ENCODE data around the gene EDN2.

Gene EDN2

DNA sequence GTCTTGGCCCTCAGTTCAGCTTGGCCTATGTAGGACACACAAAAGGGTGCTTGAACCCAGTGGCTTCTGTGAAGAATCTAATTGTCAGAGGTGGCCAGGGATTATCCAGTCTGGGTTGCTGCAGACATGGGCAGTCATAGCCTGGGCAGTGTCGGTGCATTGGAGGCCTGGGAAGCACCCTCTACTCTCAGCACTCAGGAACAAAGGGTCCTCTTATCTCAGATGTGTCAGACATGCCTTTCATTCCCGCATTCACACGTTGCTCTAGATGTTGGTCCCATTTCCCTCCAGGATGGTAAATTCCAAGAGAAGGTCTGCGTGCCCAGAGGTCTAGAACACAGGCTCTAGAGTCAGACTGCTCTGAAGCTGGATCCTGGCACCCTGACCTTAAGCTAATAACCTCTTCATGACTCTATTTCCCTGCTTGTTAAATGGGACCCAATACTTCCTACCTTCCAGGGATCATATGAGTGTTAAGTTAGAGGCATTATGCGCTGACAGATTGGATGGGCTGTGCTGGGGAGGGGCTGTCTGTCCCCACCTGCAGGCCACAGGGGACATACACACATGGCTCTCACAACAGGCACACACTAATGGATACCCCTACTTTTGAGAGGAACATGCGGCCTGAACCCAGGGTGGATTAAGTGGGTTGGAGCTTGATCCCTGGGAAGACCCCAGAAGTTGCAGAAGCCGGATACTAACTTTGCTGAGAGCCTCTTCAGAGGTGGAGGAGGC, 16.5 kb upstream of the EDN2 start:
- POLR2A ChIA-PET (ENCODE audit: low non-redundant PET): no interaction called here

DNA sequence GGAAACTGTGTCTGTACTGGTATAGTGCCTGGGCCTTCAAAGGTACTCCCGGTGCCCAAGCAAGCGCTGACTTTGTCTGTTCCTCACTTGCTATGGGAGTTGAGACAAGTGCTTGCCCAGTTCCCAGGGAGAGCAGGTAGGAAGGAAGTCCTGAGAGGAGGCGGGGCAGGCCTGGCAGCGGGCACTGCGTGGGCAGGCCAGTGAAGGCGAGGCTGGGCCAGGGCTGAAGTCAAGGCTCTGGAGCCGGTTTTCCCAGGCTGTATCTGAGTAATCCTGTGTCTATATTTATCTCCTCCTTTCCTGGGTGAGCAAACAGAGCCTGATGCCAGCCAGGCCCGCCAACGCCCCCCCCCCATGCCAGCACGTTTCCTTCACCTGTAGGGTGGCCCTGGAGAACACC, 15.9 kb upstream of the EDN2 start:
- CTCF ChIA-PET: no interaction called here
- TF ChIP-seq, protein P1, sequence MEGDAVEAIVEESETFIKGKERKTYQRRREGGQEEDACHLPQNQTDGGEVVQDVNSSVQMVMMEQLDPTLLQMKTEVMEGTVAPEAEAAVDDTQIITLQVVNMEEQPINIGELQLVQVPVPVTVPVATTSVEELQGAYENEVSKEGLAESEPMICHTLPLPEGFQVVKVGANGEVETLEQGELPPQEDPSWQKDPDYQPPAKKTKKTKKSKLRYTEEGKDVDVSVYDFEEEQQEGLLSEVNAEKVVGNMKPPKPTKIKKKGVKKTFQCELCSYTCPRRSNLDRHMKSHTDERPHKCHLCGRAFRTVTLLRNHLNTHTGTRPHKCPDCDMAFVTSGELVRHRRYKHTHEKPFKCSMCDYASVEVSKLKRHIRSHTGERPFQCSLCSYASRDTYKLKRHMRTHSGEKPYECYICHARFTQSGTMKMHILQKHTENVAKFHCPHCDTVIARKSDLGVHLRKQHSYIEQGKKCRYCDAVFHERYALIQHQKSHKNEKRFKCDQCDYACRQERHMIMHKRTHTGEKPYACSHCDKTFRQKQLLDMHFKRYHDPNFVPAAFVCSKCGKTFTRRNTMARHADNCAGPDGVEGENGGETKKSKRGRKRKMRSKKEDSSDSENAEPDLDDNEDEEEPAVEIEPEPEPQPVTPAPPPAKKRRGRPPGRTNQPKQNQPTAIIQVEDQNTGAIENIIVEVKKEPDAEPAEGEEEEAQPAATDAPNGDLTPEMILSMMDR (conservative IDR thresholded peaks at IDR 0.05; ENCODE audit: low read depth): no peak
- H3K27ac ChIP-seq: peak overlapping the region; percentile 93
- peak; percentile 96 for DNase-seq (ENCODE audit: low spot score)
- POLR2A ChIA-PET (ENCODE audit: low non-redundant PET): no interaction called here

More for the DNA sequence above, 16.5 kb upstream of the EDN2 start:
- no peak for DNase-seq (ENCODE audit: low spot score)
- H3K27ac ChIP-seq: peak overlapping the region; percentile 93
- CTCF ChIA-PET: interaction anchor here (1.3 kb wide), 1 partner anchor 14 kb away, joined by 8 read pairs; no protein-coding TSS in a partner anchor
- TF ChIP-seq, protein P1 (conservative IDR thresholded peaks at IDR 0.05; ENCODE audit: low read depth): no peak

DNA sequence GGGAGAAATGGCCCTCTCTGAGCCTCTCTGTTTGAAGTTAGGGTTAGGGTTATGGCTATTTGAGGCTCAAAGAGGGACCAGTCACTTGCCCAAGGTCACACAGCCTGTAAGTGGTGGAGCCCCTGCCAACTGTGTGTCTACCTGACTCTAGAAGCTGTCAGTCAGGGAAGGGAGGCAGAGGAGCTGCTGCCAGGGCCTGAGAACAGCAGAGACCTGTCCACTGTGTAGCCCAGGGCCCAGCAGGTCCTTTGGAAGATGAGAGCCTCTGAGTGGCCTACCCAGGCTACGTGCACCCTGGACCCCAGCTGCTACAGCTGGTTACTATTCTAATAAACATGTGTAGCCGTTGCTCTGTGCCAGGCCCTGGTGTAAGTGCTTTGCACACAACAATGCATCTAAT, 15.1 kb upstream of the EDN2 start:
- no peak for DNase-seq (ENCODE audit: low spot score)
- ChIA-PET CTCF (interaction anchor here (0.6 to 2.1 kb wide), 2 partner anchors 16 to 1253 kb away, joined by 3 to 11 read pairs; no protein-coding TSS in a partner anchor), POLR2A (ENCODE audit: low non-redundant PET) (no interaction called here)
- peak overlapping the region; percentile 93 for H3K27ac ChIP-seq
- TF ChIP-seq, protein P1 (conservative IDR thresholded peaks at IDR 0.05; ENCODE audit: low read depth): no peak

DNA sequence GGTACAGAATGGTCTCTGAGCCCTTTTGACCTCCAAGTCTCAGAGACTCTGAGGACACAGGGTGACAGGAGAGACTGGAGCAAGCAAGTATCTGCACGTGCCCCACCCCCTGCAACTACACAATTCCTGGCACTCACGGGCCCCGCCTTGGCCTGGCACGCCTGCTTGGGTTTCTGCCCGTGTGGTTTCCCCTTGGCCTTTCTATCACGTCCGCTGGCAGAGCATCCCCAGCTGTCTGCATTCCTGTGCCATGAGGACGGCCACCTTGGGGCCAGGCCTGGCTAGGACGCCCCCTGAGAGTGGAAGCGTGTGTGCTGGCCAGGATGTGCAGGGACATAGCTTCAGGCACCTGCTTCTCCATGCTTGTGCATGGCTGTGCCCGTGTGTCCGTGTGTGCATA, 14.3 kb upstream of the EDN2 start:
- DNase-seq (ENCODE audit: low spot score): peak; percentile 65
- peak overlapping the region; percentile 93 for H3K27ac ChIP-seq
- POLR2A ChIA-PET (ENCODE audit: low non-redundant PET): no interaction called here
- TF ChIP-seq, protein P1 (conservative IDR thresholded peaks at IDR 0.05; ENCODE audit: low read depth): no peak
- CTCF ChIA-PET: interaction anchor here (0.6 to 2.1 kb wide), 2 partner anchors 17 to 730 kb away, joined by 6 to 11 read pairs; no protein-coding TSS in a partner anchor

DNA sequence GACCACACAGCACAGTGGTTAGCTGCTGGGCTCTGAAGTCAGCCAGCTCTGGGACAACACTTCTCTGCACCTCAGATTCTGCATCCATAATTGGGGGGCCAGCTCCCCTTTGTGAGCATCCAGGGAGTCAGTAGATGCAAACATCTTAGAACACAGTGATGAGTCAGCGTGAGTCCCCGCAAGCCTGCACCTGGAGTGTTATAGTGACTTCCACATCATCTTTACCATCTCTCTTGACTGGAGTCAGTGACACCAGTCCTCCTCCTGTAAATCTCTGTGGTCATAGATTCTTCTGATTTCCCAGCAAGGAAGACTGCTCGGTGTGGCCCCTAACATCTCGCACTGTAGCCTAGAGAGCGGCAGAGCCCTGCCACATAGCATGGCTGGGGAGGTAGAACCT, 13.9 kb upstream of the EDN2 start:
- ChIA-PET CTCF (interaction anchor here (0.6 to 2.1 kb wide), 2 partner anchors 17 to 731 kb away, joined by 6 to 11 read pairs; no protein-coding TSS in a partner anchor), POLR2A (ENCODE audit: low non-redundant PET) (no interaction called here)
- TF ChIP-seq, protein P1 (conservative IDR thresholded peaks at IDR 0.05; ENCODE audit: low read depth): no peak
- DNase-seq (ENCODE audit: low spot score): no peak
- H3K27ac ChIP-seq: peak overlapping the region; percentile 93

DNA sequence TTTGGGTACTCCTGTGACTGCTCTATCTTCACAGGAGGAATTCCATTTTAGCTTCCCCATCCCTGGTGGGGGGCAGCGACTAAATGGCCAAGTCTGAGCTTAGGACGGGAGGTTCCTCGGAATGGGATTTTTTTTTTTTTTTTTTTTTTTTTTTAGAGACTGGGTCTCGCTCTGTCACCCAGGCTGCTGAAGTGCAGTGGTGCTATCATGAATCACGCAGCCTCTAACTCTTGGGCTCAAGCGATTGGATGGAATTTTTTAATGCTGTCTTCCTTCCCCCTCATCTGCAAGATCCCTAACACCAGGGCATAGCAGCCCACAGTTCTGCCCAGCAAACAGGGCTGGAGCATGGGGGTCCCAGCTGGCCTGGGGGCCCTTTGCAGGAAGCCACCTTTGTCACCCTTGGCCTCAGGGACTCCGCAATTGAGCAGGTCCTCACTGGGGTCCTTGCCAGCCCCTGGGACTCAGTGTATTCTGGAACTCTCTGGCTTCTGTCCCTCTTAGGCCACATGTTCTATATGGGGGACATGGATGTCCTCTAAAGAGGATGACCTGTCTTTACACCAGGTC, 13.1 kb upstream of the EDN2 start:
- H3K27ac ChIP-seq: peak overlapping the region; percentile 93
- TF ChIP-seq, protein P1 (conservative IDR thresholded peaks at IDR 0.05; ENCODE audit: low read depth): no peak
- no peak for DNase-seq (ENCODE audit: low spot score)
- ChIA-PET CTCF (no interaction called here), POLR2A (ENCODE audit: low non-redundant PET) (no interaction called here)
